GM12878 (cell line): Measurements from ENCODE around the gene EPB42. TPM values are rescaled to one million over a fixed set of nuclear protein-coding genes. Genes with fewer than 3 reads are reported as not detected.
A peak's percentile ranks its signal among the peaks of the same experiment; 100 is the strongest.

ENCODE experiments used
- CUX1 ChIP-seq: IDR thresholded peaks from 2 replicates; pipeline ENCODE4 v1.6.1; 2012; ENCODE audit warnings: improper control_type of control experiment, low read depth, low read length; ENCODE audit not compliant: insufficient replicate concordance
- FOXK2 ChIP-seq: fragments of 450-650 bp; IDR thresholded peaks from 2 replicates; pipeline ENCODE4 v1.6.1; 2017; ENCODE audit warnings: mild to moderate bottlenecking, moderate library complexity
- HDAC6 ChIP-seq: fragments of 200-600 bp; sonication (generic); IDR thresholded peaks from one replicate; pipeline ENCODE4 v1.8.0; 2017; ENCODE audit warnings: antibody characterized with exemption; ENCODE audit not compliant: unreplicated experiment
- IKZF1 ChIP-seq: fragments of 450-650 bp; conservative IDR thresholded peaks from 2 replicates; pipeline ENCODE4 v1.6.1; 2017; ENCODE audit warnings: antibody characterized with exemption, mild to moderate bottlenecking
- IKZF2 ChIP-seq, 2 experiments: fragments of 450-650 bp; IDR thresholded peaks; 2 replicates each; pipeline ENCODE4 v1.6.1; 2017; ENCODE audit warnings: mild to moderate bottlenecking in 2 of 2, moderate library complexity in 2 of 2
- KDM1A ChIP-seq: fragments of 200-600 bp; sonication (generic); IDR thresholded peaks from 2 replicates; pipeline ENCODE4 v1.6.1; 2016; ENCODE audit warnings: borderline replicate concordance
- NBN ChIP-seq: fragments of 450-650 bp; IDR thresholded peaks from 2 replicates; pipeline ENCODE4 v1.6.1; 2016
- PBX3 ChIP-seq: IDR thresholded peaks from 2 replicates; pipeline ENCODE4 v1.6.1; 2011; ENCODE audit warnings: mild to moderate bottlenecking, low read depth, low read length, moderate library complexity; ENCODE audit not compliant: insufficient replicate concordance
- RELA ChIP-seq: fragments of 450-650 bp; IDR thresholded peaks from 2 replicates; pipeline ENCODE4 v1.8.0; 2014; ENCODE audit warnings: borderline replicate concordance; ENCODE audit not compliant: partially characterized antibody
- ZNF24 ChIP-seq: fragments of 450-650 bp; IDR thresholded peaks from 2 replicates; pipeline ENCODE4 v1.6.1; 2017; ENCODE audit warnings: antibody characterized with exemption, mild to moderate bottlenecking
- ZNF384 ChIP-seq: IDR thresholded peaks from 2 replicates; pipeline ENCODE4 v1.6.1; 2012; ENCODE audit warnings: low read depth, mild to moderate bottlenecking, low read length, improper control_type of control experiment, borderline replicate concordance
- polyA plus RNA-seq, 11 experiments: library from polyadenylated mRNA; depleted of rRNA in 4 of 11; unstranded in 6 of 11; stranded (reverse) in 5 of 11; fragments of >200 nt; fragmentation: Nextera tagmentation in 4 of 11; fragmentation: Illumina TruSeq in 1 of 11; extraction: Ambion mirVana in 4 of 11; extraction: Trizol in 1 of 11; gene quantifications; 1 replicate in 1 of 11; 2 replicates in 10 of 11; pipeline versions ENCODE4 v1.2.1 to v1.2.3, GENCODE V29; 2011 to 2016; ENCODE audit warnings: inconsistent platforms in 2 of 11, missing spikeins in 2 of 11, low read depth in 1 of 11
- total RNA-seq, 4 experiments: library from RNA; depleted of rRNA in 3 of 4; stranded (reverse); fragments of >200 nt in 3 of 4; fragmentation: Illumina TruSeq in 1 of 4; extraction: Trizol in 1 of 4; gene quantifications; 2 replicates each; pipeline versions ENCODE4 v1.2.1 to v1.2.3, GENCODE V29; 2013 to 2021
- TF ChIP-seq, protein P1 (sequence below): fragments of 150-350 bp; IDR thresholded peaks from 2 replicates; pipeline ENCODE4 v1.6.1; 2016; ENCODE audit warnings: low read depth, low read length
- TF ChIP-seq, protein P2 (sequence below): fragments of 150-350 bp; IDR thresholded peaks from 2 replicates; pipeline ENCODE4 v1.6.1; 2014; ENCODE audit warnings: mild to moderate bottlenecking, low read depth, low read length
- TF ChIP-seq, protein P3 (sequence below): IDR thresholded peaks from 2 replicates; pipeline ENCODE4 v1.6.1; 2012; ENCODE audit warnings: mild to moderate bottlenecking, low read depth, low read length

Gene EPB42
- total and polyA plus RNA-seq, 10 of the 15 experiments (the other 5 are each of a cell fraction or from before 2014, with no cell fraction given) = not detected

DNA sequence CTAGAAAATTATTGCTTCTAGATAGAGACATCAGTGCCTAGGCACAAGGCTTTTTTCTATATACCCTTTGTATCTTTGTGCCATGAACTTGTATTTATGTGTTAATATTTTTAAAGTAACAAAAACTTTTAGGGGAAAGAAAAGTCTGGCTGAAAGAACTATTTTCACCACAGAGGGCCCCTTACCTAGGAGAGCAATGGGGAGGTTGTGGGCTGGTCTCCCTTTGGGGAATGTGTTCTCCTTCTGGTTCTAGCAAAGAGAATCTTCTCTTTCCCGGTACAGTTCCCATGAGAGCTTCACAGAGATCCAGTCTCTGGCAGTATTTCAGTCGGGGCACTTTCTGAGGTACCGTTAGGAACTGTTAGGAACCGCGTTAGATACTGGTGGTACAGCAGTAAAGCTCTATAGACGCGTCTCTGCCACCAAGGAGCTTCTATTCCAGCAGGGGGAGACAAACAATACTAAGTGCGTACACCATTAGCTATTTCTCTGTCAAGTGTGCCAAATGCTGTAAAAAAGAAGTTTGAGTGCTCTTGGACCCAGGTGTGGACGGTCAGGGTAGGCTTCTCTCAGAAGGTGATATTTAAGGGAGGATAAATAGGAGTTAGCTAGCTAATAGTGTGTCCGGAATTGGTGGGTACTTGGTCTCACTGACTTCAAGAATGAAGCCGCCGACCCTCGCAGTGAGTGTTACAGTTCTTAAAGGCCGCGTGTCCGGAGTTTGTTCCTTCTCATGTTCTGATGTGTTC is 4.6 kb upstream of the EPB42 start (continued):
- TF ChIP-seq CUX1 (no peak), FOXK2 (no peak), KDM1A (no peak), NBN (0 out of 2 replicates have a peak, but pooled peaks have one; percentile 34), HDAC6 (no peak), ZNF384 (no peak), RELA (no peak), PBX3 (no peak), IKZF1 (no peak), ZNF24 (no peak), IKZF2 (IDR thresholded peaks at IDR 0.05) (no peak)
- TF ChIP-seq, protein P1, sequence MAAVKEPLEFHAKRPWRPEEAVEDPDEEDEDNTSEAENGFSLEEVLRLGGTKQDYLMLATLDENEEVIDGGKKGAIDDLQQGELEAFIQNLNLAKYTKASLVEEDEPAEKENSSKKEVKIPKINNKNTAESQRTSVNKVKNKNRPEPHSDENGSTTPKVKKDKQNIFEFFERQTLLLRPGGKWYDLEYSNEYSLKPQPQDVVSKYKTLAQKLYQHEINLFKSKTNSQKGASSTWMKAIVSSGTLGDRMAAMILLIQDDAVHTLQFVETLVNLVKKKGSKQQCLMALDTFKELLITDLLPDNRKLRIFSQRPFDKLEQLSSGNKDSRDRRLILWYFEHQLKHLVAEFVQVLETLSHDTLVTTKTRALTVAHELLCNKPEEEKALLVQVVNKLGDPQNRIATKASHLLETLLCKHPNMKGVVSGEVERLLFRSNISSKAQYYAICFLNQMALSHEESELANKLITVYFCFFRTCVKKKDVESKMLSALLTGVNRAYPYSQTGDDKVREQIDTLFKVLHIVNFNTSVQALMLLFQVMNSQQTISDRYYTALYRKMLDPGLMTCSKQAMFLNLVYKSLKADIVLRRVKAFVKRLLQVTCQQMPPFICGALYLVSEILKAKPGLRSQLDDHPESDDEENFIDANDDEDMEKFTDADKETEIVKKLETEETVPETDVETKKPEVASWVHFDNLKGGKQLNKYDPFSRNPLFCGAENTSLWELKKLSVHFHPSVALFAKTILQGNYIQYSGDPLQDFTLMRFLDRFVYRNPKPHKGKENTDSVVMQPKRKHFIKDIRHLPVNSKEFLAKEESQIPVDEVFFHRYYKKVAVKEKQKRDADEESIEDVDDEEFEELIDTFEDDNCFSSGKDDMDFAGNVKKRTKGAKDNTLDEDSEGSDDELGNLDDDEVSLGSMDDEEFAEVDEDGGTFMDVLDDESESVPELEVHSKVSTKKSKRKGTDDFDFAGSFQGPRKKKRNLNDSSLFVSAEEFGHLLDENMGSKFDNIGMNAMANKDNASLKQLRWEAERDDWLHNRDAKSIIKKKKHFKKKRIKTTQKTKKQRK = no peak
- TF ChIP-seq, protein P2, sequence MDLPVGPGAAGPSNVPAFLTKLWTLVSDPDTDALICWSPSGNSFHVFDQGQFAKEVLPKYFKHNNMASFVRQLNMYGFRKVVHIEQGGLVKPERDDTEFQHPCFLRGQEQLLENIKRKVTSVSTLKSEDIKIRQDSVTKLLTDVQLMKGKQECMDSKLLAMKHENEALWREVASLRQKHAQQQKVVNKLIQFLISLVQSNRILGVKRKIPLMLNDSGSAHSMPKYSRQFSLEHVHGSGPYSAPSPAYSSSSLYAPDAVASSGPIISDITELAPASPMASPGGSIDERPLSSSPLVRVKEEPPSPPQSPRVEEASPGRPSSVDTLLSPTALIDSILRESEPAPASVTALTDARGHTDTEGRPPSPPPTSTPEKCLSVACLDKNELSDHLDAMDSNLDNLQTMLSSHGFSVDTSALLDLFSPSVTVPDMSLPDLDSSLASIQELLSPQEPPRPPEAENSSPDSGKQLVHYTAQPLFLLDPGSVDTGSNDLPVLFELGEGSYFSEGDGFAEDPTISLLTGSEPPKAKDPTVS = no peak
- TF ChIP-seq, protein P3, sequence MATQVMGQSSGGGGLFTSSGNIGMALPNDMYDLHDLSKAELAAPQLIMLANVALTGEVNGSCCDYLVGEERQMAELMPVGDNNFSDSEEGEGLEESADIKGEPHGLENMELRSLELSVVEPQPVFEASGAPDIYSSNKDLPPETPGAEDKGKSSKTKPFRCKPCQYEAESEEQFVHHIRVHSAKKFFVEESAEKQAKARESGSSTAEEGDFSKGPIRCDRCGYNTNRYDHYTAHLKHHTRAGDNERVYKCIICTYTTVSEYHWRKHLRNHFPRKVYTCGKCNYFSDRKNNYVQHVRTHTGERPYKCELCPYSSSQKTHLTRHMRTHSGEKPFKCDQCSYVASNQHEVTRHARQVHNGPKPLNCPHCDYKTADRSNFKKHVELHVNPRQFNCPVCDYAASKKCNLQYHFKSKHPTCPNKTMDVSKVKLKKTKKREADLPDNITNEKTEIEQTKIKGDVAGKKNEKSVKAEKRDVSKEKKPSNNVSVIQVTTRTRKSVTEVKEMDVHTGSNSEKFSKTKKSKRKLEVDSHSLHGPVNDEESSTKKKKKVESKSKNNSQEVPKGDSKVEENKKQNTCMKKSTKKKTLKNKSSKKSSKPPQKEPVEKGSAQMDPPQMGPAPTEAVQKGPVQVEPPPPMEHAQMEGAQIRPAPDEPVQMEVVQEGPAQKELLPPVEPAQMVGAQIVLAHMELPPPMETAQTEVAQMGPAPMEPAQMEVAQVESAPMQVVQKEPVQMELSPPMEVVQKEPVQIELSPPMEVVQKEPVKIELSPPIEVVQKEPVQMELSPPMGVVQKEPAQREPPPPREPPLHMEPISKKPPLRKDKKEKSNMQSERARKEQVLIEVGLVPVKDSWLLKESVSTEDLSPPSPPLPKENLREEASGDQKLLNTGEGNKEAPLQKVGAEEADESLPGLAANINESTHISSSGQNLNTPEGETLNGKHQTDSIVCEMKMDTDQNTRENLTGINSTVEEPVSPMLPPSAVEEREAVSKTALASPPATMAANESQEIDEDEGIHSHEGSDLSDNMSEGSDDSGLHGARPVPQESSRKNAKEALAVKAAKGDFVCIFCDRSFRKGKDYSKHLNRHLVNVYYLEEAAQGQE = no peak
